Testis (tissue), 3 donors: ENCODE measurements around the gene ACTR1B. TPM values are rescaled to one million over a fixed set of nuclear protein-coding genes. Genes with fewer than 3 reads are reported as not detected.
"Not testable (repeated sequence)": the region's sequence is repeated elsewhere in the genome, so short reads cannot be mapped to it uniquely, and the experiment has no call there.

ENCODE experiments used
- DNase-seq: peaks from one replicate; pipeline ENCODE4 v3.0.0-alpha.2; 2019
- H3K27ac ChIP-seq, 2 donors: fragments of 200-600 bp; sonication (generic); one replicate each; pipeline ENCODE4 v1.5.1; 2019
- H3K27me3 ChIP-seq: fragments of 200-600 bp; sonication (generic); one replicate; pipeline ENCODE4 v1.5.1; 2019
- H3K36me3 ChIP-seq: fragments of 200-600 bp; sonication (generic); one replicate; pipeline ENCODE4 v1.5.1; 2017; ENCODE audit warnings: low read depth; ENCODE audit errors: missing control alignments
- H3K4me1 ChIP-seq: fragments of 200-600 bp; sonication (generic); one replicate; pipeline ENCODE4 v1.5.1; 2019
- H3K4me3 ChIP-seq, 2 donors: fragments of 200-600 bp; sonication (generic); one replicate each; pipeline ENCODE4 v1.5.1; 2017 to 2019
- H3K9me3 ChIP-seq: fragments of 200-600 bp; sonication (generic); one replicate; pipeline ENCODE4 v1.5.1; 2017
- CTCF ChIP-seq, 3 experiments: fragments of 450-650 bp in 2 of 3; fragments of 200-600 bp in 1 of 3; sonication (generic) in 1 of 3; IDR thresholded peaks; one replicate each; pipeline ENCODE4 v1.5.1; 2016 to 2019; ENCODE audit warnings: antibody characterized with exemption in 3 of 3, mild to moderate bottlenecking in 2 of 3, moderate library complexity in 1 of 3
- POLR2A ChIP-seq: fragments of 450-650 bp; IDR thresholded peaks from one replicate; pipeline ENCODE4 v1.6.1; 2017; ENCODE audit warnings: antibody characterized with exemption, mild to moderate bottlenecking, moderate library complexity
- WGBS, 2 donors: methylation state at CpG; one replicate each; pipeline ENCODE4 v1.1.5; 2018; 5-methylcytosine and 5-hydroxymethylcytosine counted together
- intact Hi-C: fragments of 100-400 bp; cut with DNase I; formaldehyde crosslinking; loops from one replicate; pipeline ENCODE4 v1.15.1; 2023; ENCODE audit warnings: low total_unique reads
- polyA plus RNA-seq: library from polyadenylated mRNA; stranded (reverse); fragments of 350-450 nt; fragmentation: Illumina TruSeq; extraction: RNeasy Lipid Tissue Mini Kit (QIAGEN cat#74804); gene quantifications from one replicate; pipeline ENCODE4 v1.2.3, GENCODE V29; 2014; ENCODE audit warnings: low read depth, low replicate concordance; ENCODE audit not compliant: insufficient read depth
- total RNA-seq, 2 donors: library from RNA; depleted of rRNA; stranded (reverse); fragments of >200 nt; gene quantifications; one replicate each; pipeline ENCODE4 v1.2.3, GENCODE V29; 2016

The ACTR1B gene
- total and polyA plus RNA-seq, 3 donors from 2014 or later, result 43.0 to 81.0 (median 56.3) TPM

- no peaks in the 10 kb centered on the region for H3K27me3 ChIP-seq
- peak; percentile 99 for DNase-seq
- peak within 1 kb of the TSS; percentile 87 to 94 for H3K27ac ChIP-seq
- H3K9me3 ChIP-seq, result no peaks in the 10 kb centered on the region
- intact Hi-C loops, result no loop called here
- H3K4me3 ChIP-seq, result peak within 1 kb of the TSS; percentile 82 to 96
- WGBS, 2 donors, result 1% methylated on average over 24 to 57 of the region's 63 CpGs
- peaks cover 6% of the 10 kb centered on the region for H3K4me1 ChIP-seq
- H3K36me3 ChIP-seq, result no peaks in the 10 kb centered on the region
- TF ChIP-seq CTCF (IDR thresholded peaks at IDR 0.05) (no peak), POLR2A (no peak)
These were observed 17.9 kb downstream of the ACTR1B start, which contains the start of gene COX5B for GRCh38 chr2:97645695-97646629. Gene COX5B (plus strand): TSS chr2:97646062. CDS start chr2:97646087, 25 bp downstream.

GRCh38 chr2:97645112-97645694 is 18.6 kb downstream of the ACTR1B start:
- no peak for TF ChIP-seq POLR2A
- TF ChIP-seq CTCF (IDR thresholded peaks at IDR 0.05), result no peak
- no peak for DNase-seq
- WGBS, 2 donors, result 6 to 7% methylated on average over 18 to 19 of the region's 19 CpGs
- H3K27me3 ChIP-seq, result no peaks in the 10 kb centered on the region
- peak overlapping the region; percentile 87 to 94 for H3K27ac ChIP-seq
- H3K9me3 ChIP-seq, result no peaks in the 10 kb centered on the region
- H3K4me1 ChIP-seq, result peaks cover 6% of the 10 kb centered on the region
- peak overlapping the region; percentile 82 to 96 for H3K4me3 ChIP-seq
- no peaks in the 10 kb centered on the region for H3K36me3 ChIP-seq
- intact Hi-C loops, result no loop called here

GRCh38 chr2:97644023-97644717 is 19.7 kb downstream of the ACTR1B start:
- H3K27ac ChIP-seq, result no peak overlapping the region
- 69 to 77% methylated on average over 4 of the region's 4 CpGs for WGBS, 2 donors
- no peak for DNase-seq

DNA sequence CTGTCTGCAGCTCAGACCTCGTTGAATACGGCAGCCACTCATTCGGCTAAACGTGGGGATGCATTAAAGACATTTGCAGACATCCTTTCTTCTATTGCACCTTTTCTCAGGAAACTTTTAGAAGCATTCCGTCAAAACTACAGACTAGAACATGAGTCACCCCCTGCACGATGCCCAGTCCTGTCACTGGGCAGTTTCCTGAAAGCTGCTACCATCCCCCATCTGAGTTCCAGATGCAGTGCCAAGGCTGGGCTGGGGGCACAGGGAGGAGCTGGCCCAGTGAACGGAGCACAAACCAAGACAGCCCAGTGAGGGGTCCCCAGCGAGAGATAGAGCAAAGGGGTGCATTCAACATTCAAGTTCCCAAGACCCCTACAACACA is 37.8 kb downstream of the ACTR1B start:
- H3K4me3 ChIP-seq, H3K4me1 ChIP-seq, DNase-seq, H3K27me3 ChIP-seq, intact Hi-C loops, H3K27ac ChIP-seq, H3K9me3 ChIP-seq, H3K36me3 ChIP-seq: not testable (repeated sequence)
- 74 to 77% methylated on average over 8 of the region's 8 CpGs for WGBS, 2 donors

More at GRCh38 chr2:97644023-97644717, 19.7 kb downstream of the ACTR1B start:
- Histone ChIP-seq H3K36me3 (no peaks in the 10 kb centered on the region), H3K4me1 (peaks cover 6% of the 10 kb centered on the region), H3K4me3 (no peak overlapping the region), H3K27me3 (no peaks in the 10 kb centered on the region), H3K9me3 (no peaks in the 10 kb centered on the region)
- intact Hi-C loops, result no loop called here
- TF ChIP-seq POLR2A (no peak), CTCF (IDR thresholded peaks at IDR 0.05) (no peak)

- H3K4me3 ChIP-seq, H3K27ac ChIP-seq, intact Hi-C loops, H3K36me3 ChIP-seq, DNase-seq, H3K4me1 ChIP-seq, H3K9me3 ChIP-seq, H3K27me3 ChIP-seq: not testable (repeated sequence)
- 67 to 83% methylated on average over 1 of the region's 8 CpGs for WGBS, 2 donors
These were observed 38.3 kb downstream of the ACTR1B start for GRCh38 chr2:97625354-97626048.

GRCh38 chr2:97622976-97623375 is 40.9 kb downstream of the ACTR1B start:
- H3K27ac ChIP-seq, H3K27me3 ChIP-seq, H3K36me3 ChIP-seq, H3K4me1 ChIP-seq, H3K4me3 ChIP-seq, intact Hi-C loops, H3K9me3 ChIP-seq, DNase-seq: not testable (repeated sequence)

DNA sequence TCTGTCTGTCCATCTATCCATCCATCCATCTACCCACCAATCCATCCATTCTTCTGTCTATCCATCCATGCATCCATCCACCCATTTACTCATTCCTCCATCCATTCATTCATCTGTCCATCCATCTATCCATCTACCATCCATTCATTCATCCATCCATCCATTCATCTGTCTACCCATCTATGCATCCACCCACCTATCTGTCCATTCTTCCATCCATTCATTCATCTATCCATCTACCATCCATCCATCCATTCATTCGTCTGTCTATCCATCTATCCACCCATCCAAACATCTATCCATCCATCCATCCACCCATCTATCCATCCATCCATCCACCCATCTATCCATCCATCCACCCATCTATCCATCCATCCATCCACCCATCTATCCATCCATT is 43.4 kb downstream of the ACTR1B start:
- H3K36me3 ChIP-seq, H3K27ac ChIP-seq, H3K27me3 ChIP-seq, H3K4me1 ChIP-seq, intact Hi-C loops, DNase-seq, H3K4me3 ChIP-seq, H3K9me3 ChIP-seq: not testable (repeated sequence)
- WGBS, 2 donors, result 95% methylated on average over 1 of the region's 1 CpG; no CpG with 5 or more reads in 1 of the 2 donors
